Measurements from ENCODE around the gene FCHSD1. TPM values are rescaled to one million over a fixed set of nuclear protein-coding genes. Genes with fewer than 3 reads are reported as not detected.

FCHSD1 gene
- total and polyA plus RNA-seq, 10 of the 15 experiments (the other 5 are each of a cell fraction or from before 2014, with no cell fraction given), result 0.97 to 22.8 (median 10.7) TPM

GRCh38 chr5:141694479-141694878 lies 43.3 kb upstream of the FCHSD1 start:
- Histone ChIP-seq H3K36me3 (ENCODE audit: control insufficient read depth in 2 of 2, insufficient read depth in 2 of 2, low read length in 1 of 2) (no peaks in the 10 kb centered on the region), H3K27ac (ENCODE audit: control insufficient read depth, insufficient read depth) (no peak overlapping the region), H3K9me3 (replicated peaks; ENCODE audit: control insufficient read depth, insufficient read depth, low read length) (no peaks in the 10 kb centered on the region), H3K27me3 (replicated peaks in 1 of 2; ENCODE audit: control insufficient read depth in 2 of 2, insufficient read depth in 2 of 2, low read length in 1 of 2) (peaks cover 1 to 8% of the 10 kb centered on the region in 2 experiments), H2AFZ (ENCODE audit: control insufficient read depth, low read depth, low read length) (no peak overlapping the region), H3K4me3 (no peak overlapping the region), H4K20me1 (ENCODE audit: control insufficient read depth, insufficient read depth) (no peaks in the 10 kb centered on the region), H3K4me2 (ENCODE audit: control insufficient read depth, insufficient read depth) (no peak overlapping the region), H3K4me1 (ENCODE audit: control insufficient read depth, insufficient read depth, low read length) (peaks cover 6% of the 10 kb centered on the region), H3K79me2 (ENCODE audit: control insufficient read depth, insufficient read depth, low read length) (no peaks in the 10 kb centered on the region), H3K9ac (ENCODE audit: control insufficient read depth, insufficient read depth, low read length) (no peak overlapping the region)
- ATAC-seq (no peak), FAIRE-seq (no peak), DNase-seq (ENCODE audit: low read depth, low spot score) (no peak)
- ChIA-PET CTCF (interaction anchor here (0.6 to 5.4 kb wide), 7 partner anchors 9 to 448 kb away, joined by 4 to 97 read pairs (median 24); partner anchors contain the start of genes PCDH1 and RNF14), RAD21 (ENCODE audit: unreplicated experiment) (interaction anchor here (1.0 to 6.6 kb wide), 4 partner anchors 102 to 266 kb away, joined by 3 to 67 read pairs (median 42); partner anchors contain the start of gene PCDH1), SMC1A (ENCODE audit: uncharacterized antibody, unreplicated experiment) (interaction anchor here (0.6 to 4.3 kb wide), 5 partner anchors 12 to 282 kb away, joined by 3 to 39 read pairs (median 4); no protein-coding TSS in a partner anchor), POLR2A (interaction anchor here (0.7 kb wide), 1 partner anchor 192 kb away, joined by 5 read pairs; no protein-coding TSS in a partner anchor)
- TF ChIP-seq LARP7 (IDR thresholded peaks at IDR 0.05) (no peak), RELB (IDR thresholded peaks at IDR 0.05; ENCODE audit: low read depth) (no peak), SMAD5 (IDR thresholded peaks at IDR 0.05; ENCODE audit: low read depth) (no peak), NRF1 (conservative IDR thresholded peaks at IDR 0.05; ENCODE audit: low read depth, low read length) (no peak), CREM (IDR thresholded peaks at IDR 0.05; ENCODE audit: low read depth) (no peak), NFXL1 (IDR thresholded peaks at IDR 0.05; ENCODE audit: borderline replicate concordance) (no peak), MTA3 (IDR thresholded peaks at IDR 0.05; ENCODE audit: borderline replicate concordance, low read length) (no peak), SMC3 (IDR thresholded peaks at IDR 0.05; ENCODE audit: borderline replicate concordance, low read length) (no peak)
- TF ChIP-seq, protein P1, sequence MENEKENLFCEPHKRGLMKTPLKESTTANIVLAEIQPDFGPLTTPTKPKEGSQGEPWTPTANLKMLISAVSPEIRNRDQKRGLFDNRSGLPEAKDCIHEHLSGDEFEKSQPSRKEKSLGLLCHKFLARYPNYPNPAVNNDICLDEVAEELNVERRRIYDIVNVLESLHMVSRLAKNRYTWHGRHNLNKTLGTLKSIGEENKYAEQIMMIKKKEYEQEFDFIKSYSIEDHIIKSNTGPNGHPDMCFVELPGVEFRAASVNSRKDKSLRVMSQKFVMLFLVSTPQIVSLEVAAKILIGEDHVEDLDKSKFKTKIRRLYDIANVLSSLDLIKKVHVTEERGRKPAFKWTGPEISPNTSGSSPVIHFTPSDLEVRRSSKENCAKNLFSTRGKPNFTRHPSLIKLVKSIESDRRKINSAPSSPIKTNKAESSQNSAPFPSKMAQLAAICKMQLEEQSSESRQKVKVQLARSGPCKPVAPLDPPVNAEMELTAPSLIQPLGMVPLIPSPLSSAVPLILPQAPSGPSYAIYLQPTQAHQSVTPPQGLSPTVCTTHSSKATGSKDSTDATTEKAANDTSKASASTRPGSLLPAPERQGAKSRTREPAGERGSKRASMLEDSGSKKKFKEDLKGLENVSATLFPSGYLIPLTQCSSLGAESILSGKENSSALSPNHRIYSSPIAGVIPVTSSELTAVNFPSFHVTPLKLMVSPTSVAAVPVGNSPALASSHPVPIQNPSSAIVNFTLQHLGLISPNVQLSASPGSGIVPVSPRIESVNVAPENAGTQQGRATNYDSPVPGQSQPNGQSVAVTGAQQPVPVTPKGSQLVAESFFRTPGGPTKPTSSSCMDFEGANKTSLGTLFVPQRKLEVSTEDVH (IDR thresholded peaks at IDR 0.05; ENCODE audit: low read depth, partially characterized antibody), result no peak
- TF ChIP-seq, protein P2, sequence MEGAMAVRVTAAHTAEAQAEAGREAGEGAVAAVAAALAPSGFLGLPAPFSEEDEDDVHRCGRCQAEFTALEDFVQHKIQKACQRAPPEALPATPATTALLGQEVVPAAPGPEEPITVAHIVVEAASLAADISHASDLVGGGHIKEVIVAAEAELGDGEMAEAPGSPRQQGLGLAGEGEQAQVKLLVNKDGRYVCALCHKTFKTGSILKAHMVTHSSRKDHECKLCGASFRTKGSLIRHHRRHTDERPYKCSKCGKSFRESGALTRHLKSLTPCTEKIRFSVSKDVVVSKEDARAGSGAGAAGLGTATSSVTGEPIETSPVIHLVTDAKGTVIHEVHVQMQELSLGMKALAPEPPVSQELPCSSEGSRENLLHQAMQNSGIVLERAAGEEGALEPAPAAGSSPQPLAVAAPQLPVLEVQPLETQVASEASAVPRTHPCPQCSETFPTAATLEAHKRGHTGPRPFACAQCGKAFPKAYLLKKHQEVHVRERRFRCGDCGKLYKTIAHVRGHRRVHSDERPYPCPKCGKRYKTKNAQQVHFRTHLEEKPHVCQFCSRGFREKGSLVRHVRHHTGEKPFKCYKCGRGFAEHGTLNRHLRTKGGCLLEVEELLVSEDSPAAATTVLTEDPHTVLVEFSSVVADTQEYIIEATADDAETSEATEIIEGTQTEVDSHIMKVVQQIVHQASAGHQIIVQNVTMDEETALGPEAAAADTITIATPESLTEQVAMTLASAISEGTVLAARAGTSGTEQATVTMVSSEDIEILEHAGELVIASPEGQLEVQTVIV (IDR thresholded peaks at IDR 0.05; ENCODE audit: borderline replicate concordance, partially characterized antibody), result no peak
- intact Hi-C loops (cut with micrococcal nuclease; ENCODE audit: unreplicated experiment) (no loop called here), in situ Hi-C loops (cut with MboI) (loop anchor here (5.0 to 10.0 kb wide), 3 partner anchors 188 to 450 kb away; partner anchors contain the start of gene PCDH12)
- 15% methylated on average over 5 of the region's 5 CpGs for WGBS (ENCODE audit: insufficient coverage, insufficient replicate concordance, low lambda C conversion rate, missing lambda C conversion rate)
- BruUV-seq (replicated peaks), result no TSS peak
